ENCODE data around the gene DTNBP1.

DNA sequence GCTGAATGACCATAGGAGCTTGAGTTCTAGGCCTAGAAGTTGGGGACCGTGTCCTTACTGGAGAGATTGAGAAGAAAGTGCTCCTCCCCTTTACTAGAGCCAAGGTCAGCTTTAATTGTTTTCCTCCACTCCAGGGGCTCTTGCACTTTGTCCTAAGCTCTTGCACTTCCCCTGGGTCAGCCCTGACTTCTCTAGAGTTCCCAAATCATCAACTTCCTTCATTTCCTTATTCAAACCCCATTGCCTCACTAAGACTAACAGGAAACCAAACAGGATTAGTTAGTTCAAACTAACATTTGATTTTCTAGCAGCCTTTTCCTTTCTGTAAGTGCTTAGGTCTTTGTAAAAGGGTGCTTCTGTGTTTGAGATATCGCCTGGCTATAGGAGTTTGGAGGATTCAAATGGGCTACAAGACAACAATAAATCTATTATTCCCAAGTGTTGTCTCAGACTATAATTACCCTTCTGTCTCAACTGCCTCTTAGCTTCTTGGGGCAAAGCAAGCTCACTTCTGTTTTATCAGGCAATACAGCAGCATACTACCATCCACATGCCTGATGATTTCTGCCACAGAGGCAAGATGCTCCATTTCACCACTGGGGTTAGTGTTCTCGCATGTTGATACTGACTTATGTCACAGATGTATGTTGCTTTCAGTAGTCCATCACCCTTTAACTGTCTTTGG lies 12.8 kb upstream of the DTNBP1 start:
- TF ChIP-seq EZH2phosphoT487 (IDR thresholded peaks at IDR 0.05; ENCODE audit: insufficient read depth, low read depth) (no peak), EZH2 (IDR thresholded peaks at IDR 0.05; ENCODE audit: insufficient read depth, poor library complexity, severe bottlenecking) (no peak)

All from GM23248 (cell line).